ENCODE results near the gene MPC2. TPM values are rescaled to one million over a fixed set of nuclear protein-coding genes. Genes with fewer than 3 reads are reported as not detected.

Gene MPC2
- total RNA-seq, 4 donors from 2014 or later = 16.2 to 40.1 (median 35.1) TPM

DNA sequence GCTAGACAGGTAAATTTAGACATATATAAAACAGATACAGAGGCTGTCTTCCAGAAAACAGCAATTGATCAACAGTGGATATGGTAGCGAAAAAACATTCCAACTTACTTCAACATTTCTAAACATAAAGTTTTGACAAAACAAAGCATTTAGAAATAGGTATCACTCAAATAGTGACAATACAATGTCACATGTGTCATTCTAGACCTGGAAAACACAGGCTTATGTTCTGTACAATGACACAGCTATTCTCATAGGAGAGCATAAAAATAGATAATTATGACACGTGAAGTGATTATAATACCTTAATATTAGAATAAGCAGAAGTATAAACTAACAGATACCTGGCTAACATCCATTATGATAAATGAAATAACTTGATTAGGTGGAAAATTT, 8.4 kb downstream of the MPC2 start:
- Histone ChIP-seq H3K4me1 (peaks cover 7 to 16% of the 10 kb centered on the region in 2 donors), H3K27me3 (no peaks in the 10 kb centered on the region), H3K27ac (no peak overlapping the region), H3K36me3 (no peaks in the 10 kb centered on the region), H3K4me3 (replicated peaks in 1 of 3) (no peak overlapping the region), H3K9me3 (no peaks in the 10 kb centered on the region)
- no peak for TF ChIP-seq POLR2A (IDR thresholded peaks at IDR 0.05)
- TF ChIP-seq, protein P1, sequence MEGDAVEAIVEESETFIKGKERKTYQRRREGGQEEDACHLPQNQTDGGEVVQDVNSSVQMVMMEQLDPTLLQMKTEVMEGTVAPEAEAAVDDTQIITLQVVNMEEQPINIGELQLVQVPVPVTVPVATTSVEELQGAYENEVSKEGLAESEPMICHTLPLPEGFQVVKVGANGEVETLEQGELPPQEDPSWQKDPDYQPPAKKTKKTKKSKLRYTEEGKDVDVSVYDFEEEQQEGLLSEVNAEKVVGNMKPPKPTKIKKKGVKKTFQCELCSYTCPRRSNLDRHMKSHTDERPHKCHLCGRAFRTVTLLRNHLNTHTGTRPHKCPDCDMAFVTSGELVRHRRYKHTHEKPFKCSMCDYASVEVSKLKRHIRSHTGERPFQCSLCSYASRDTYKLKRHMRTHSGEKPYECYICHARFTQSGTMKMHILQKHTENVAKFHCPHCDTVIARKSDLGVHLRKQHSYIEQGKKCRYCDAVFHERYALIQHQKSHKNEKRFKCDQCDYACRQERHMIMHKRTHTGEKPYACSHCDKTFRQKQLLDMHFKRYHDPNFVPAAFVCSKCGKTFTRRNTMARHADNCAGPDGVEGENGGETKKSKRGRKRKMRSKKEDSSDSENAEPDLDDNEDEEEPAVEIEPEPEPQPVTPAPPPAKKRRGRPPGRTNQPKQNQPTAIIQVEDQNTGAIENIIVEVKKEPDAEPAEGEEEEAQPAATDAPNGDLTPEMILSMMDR (IDR thresholded peaks at IDR 0.05) = no peak
- DNase-seq = no peak
- intact Hi-C loops (cut with DNase I) = no loop called here
- WGBS, 2 donors = 97 to 98% methylated on average over 2 of the region's 2 CpGs

DNA sequence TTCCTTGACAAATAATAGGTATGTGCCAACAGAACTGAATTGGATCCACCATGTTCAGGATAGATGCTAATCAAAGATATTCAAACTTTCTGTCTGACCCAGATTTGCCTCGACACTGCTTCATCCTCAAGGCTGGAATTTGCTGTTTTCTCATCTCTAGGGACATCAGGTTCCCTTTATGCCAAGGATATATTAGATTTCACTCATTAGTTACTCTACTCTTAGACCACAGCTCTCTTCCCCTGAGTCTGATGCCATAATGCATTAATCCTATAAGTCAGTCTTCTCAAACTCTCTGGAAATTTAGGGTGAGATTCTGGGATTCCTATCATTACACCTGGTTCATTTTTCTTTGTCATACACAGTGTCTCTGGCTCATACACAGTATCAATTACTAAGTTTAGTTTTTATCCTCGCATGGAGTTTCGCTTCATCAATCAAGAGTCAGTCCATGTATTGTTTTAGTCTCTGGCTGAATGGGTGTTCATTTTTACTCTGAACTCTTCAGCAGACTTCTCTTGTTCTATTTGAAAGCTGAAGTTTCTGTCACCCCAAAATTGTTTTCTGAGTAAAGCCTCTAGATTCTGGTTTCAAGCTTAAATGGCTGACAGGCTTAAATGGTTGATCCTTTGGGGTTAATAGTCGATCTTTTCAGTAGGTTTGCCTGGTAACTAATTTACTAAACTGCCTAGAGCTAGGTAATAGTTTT, 9.7 kb downstream of the MPC2 start:
- Histone ChIP-seq H3K9me3 (no peaks in the 10 kb centered on the region), H3K27ac (no peak overlapping the region), H3K4me3 (replicated peaks in 1 of 3) (no peak overlapping the region), H3K27me3 (no peaks in the 10 kb centered on the region), H3K4me1 (peaks cover 7 to 9% of the 10 kb centered on the region in 2 donors), H3K36me3 (no peaks in the 10 kb centered on the region)
- DNase-seq = no peak
- intact Hi-C loops (cut with DNase I) = no loop called here
- TF ChIP-seq POLR2A (IDR thresholded peaks at IDR 0.05) = no peak
- TF ChIP-seq, protein P1 (IDR thresholded peaks at IDR 0.05) = no peak
- 55 to 69% methylated on average over 4 of the region's 4 CpGs for WGBS, 2 donors

DNA sequence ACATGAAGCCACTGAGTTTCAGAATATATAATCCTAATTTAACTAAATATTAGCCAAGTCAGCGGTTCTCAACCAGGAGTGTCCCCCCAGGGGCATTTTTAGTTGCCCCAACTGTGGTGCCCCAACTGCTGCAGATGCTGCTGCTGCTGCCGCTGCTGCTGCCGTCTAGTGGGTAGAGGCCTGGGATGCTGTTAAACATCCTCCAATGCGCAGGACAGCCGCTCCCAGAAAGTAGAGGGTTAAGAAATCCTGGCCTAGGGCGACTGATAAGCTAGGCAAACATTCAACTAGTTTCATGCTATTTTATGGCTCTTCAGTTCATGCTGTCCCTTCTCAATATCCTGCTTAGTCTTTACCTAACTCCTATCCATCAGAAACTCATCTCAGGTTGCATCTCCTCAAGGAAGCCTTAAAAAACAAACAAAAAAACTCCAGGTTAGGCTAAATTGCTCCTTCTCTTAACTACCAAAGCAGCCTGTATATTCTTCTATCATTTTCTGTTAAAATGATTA, 10.3 kb downstream of the MPC2 start:
- H3K4me3 ChIP-seq (replicated peaks in 1 of 3) = no peak overlapping the region
- TF ChIP-seq, protein P1 (IDR thresholded peaks at IDR 0.05) = no peak
- H3K9me3 ChIP-seq = no peaks in the 10 kb centered on the region
- H3K36me3 ChIP-seq = no peaks in the 10 kb centered on the region
- intact Hi-C loops (cut with DNase I) = no loop called here
- DNase-seq = no peak
- H3K27ac ChIP-seq = no peak overlapping the region
- 86 to 91% methylated on average over 6 of the region's 6 CpGs for WGBS, 2 donors
- H3K27me3 ChIP-seq = no peaks in the 10 kb centered on the region
- peaks cover 7 to 9% of the 10 kb centered on the region in 2 donors for H3K4me1 ChIP-seq

DNA sequence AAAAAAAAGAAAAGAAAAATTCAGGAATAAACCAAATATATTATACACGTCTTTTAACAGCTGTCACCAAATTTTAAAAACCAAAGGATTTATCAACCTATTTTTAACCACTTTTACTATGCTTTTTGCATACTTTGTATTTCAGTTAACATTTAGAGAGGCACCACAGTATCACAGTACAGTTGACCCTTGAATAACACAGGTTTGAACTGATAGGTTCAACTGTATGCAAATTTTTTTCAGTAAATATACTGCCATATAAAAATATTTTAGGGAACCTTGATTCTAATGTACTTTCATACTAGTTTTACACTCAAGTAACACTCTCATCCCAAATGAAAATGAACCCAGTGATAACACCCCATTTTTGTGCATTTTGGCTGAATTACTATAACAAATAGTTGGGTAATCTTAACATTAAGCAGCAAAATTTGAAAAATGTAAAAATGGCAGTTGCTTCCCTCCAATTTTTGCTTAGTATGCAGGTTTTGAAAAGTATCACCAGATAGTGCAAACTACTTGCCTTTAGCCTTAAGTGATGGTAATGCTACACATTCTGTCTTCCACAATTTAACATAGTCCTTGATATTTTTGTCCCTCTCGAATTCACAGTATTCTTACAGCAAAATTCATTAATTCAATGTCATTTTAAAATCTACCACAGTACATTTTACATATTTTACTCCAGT, 12.2 kb downstream of the MPC2 start:
- intact Hi-C loops (cut with DNase I) = no loop called here
- H3K4me3 ChIP-seq (replicated peaks in 1 of 3) = no peak overlapping the region
- no peak overlapping the region for H3K27ac ChIP-seq
- no peaks in the 10 kb centered on the region for H3K27me3 ChIP-seq
- DNase-seq = no peak
- peaks cover 7 to 9% of the 10 kb centered on the region in 2 donors for H3K4me1 ChIP-seq
- H3K9me3 ChIP-seq = no peaks in the 10 kb centered on the region
- no peaks in the 10 kb centered on the region for H3K36me3 ChIP-seq
- no peak for TF ChIP-seq POLR2A (IDR thresholded peaks at IDR 0.05)
- TF ChIP-seq, protein P1 (IDR thresholded peaks at IDR 0.05) = no peak
- 94 to 98% methylated on average over 2 of the region's 2 CpGs for WGBS, 2 donors

DNA sequence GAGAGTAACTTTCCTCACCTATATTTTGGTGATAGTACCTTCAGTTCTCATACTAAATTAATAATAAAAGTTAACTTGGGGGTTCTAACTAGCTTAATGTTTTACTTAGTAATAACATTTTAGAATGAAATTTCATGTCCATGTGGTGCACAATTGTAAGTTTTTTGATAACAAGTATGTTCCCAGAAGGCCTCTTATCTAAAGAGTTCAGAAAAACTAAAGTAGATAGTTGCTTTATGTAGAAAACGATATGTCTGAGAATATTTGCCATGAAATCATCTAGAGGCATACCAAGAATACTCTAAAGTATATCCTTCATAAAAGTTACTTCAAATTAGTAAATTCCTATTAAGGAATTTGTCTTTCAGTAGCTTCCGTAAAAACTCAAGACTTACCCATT, 12.8 kb downstream of the MPC2 start:
- intact Hi-C loops (cut with DNase I) = no loop called here
- H3K4me1 ChIP-seq = peaks cover 7 to 9% of the 10 kb centered on the region in 2 donors
- TF ChIP-seq, protein P1 (IDR thresholded peaks at IDR 0.05) = no peak
- no peak for TF ChIP-seq POLR2A (IDR thresholded peaks at IDR 0.05)
- WGBS, 2 donors = 92 to 95% methylated on average over 2 of the region's 2 CpGs
- H3K9me3 ChIP-seq = no peaks in the 10 kb centered on the region
- H3K4me3 ChIP-seq (replicated peaks in 1 of 3) = no peak overlapping the region
- DNase-seq = no peak
- no peak overlapping the region for H3K27ac ChIP-seq
- H3K36me3 ChIP-seq = no peaks in the 10 kb centered on the region
- no peaks in the 10 kb centered on the region for H3K27me3 ChIP-seq
